GM12878 (cell line): ENCODE data around the gene PSMA1. TPM values are rescaled to one million over a fixed set of nuclear protein-coding genes. Genes with fewer than 3 reads are reported as not detected.

ENCODE experiments used
- ATAC-seq: fragments of 200-7000 bp; cut with Tn5 transposase; 3 replicates; pipeline ENCODE4 v1.9.1; 2020; ENCODE audit warnings: mild to moderate bottlenecking, moderate library complexity
- BruUV-seq: library from RNA; stranded (reverse); fragments of 400-500 nt; replicated peaks from 2 replicates; lab custom pipeline; 2021; lab: Mats Ljungman, UMichigan
- CTCF ChIA-PET: fragments of 300-600 bp; sonication (Branson Sonifier 250); formaldehyde crosslinking; extraction: SDS; loops from one replicate; lab custom pipeline; 2021; ENCODE audit warnings: inconsistent platforms; lab: Yijun Ruan, JAX
- POLR2A ChIA-PET: fragments of 350-600 bp; formaldehyde crosslinking; extraction: SDS; loops from one replicate; lab custom pipeline; 2021; ENCODE audit warnings: inconsistent platforms; lab: Charles Lee
- RAD21 ChIA-PET: fragments of 300-600 bp; sonication (Branson Sonifier 250); formaldehyde crosslinking; loops from one replicate; lab custom pipeline; 2023; ENCODE audit warnings: antibody characterized with exemption; ENCODE audit not compliant: unreplicated experiment; lab: Charles Lee
- SMC1A ChIA-PET: fragments of 300-600 bp; sonication (Branson Sonifier 250); formaldehyde crosslinking; loops from one replicate; lab custom pipeline; 2023; ENCODE audit not compliant: unreplicated experiment, uncharacterized antibody; lab: Charles Lee
- DNase-seq: peaks from one replicate; pipeline ENCODE4 v3.0.0-alpha.2; 2011; ENCODE audit warnings: low read depth, low spot score
- FAIRE-seq: peaks from 3 replicates; lab custom pipeline; 2011; peaks lifted over from hg19 to GRCh38; lab: Jason Lieb, UNC
- H2AFZ ChIP-seq: 2 replicates; pipeline ENCODE4 v1.6.0; 2011; ENCODE audit warnings: low read depth, low read length, control low read depth; ENCODE audit not compliant: control insufficient read depth
- H3K27ac ChIP-seq: 2 replicates; pipeline ENCODE4 v1.5.1; 2011; ENCODE audit warnings: control low read depth; ENCODE audit not compliant: control insufficient read depth, insufficient read depth
- H3K27me3 ChIP-seq, 2 experiments: replicated peaks in 1 of 2; 2 replicates each; pipeline versions ENCODE4 v1.6.0 to v1.6.1; 2011; ENCODE audit warnings: low read length in 1 of 2; ENCODE audit not compliant: control insufficient read depth in 2 of 2, insufficient read depth in 2 of 2
- H3K36me3 ChIP-seq, 2 experiments: 2 replicates each; pipeline ENCODE4 v1.5.1; 2011; ENCODE audit warnings: low read length in 1 of 2; ENCODE audit not compliant: control insufficient read depth in 2 of 2, insufficient read depth in 2 of 2
- H3K4me1 ChIP-seq: 2 replicates; pipeline ENCODE4 v1.6.1; 2011; ENCODE audit warnings: mild to moderate bottlenecking, low read length, moderate library complexity, mixed read lengths; ENCODE audit not compliant: control insufficient read depth, insufficient read depth
- H3K4me2 ChIP-seq: 2 replicates; pipeline ENCODE4 v1.6.0; 2011; ENCODE audit warnings: control low read depth; ENCODE audit not compliant: control insufficient read depth, insufficient read depth
- H3K4me3 ChIP-seq: fragments of 200-600 bp; sonication (generic); 2 replicates; pipeline ENCODE4 v1.5.1; 2016
- H3K79me2 ChIP-seq: 2 replicates; pipeline ENCODE4 v1.6.0; 2011; ENCODE audit warnings: low read length; ENCODE audit not compliant: control insufficient read depth, insufficient read depth
- H3K9ac ChIP-seq: 2 replicates; pipeline ENCODE4 v1.8.0; 2011; ENCODE audit warnings: low read length, control low read depth, mixed read lengths; ENCODE audit not compliant: control insufficient read depth, insufficient read depth
- H3K9me3 ChIP-seq: replicated peaks from 3 replicates; pipeline ENCODE4 v1.5.1; 2011; ENCODE audit warnings: mild to moderate bottlenecking, low read length; ENCODE audit not compliant: control insufficient read depth, insufficient read depth
- H4K20me1 ChIP-seq: 2 replicates; pipeline ENCODE4 v1.6.0; 2011; ENCODE audit not compliant: control insufficient read depth, insufficient read depth
- BACH1 ChIP-seq: fragments of 450-650 bp; IDR thresholded peaks from 2 replicates; pipeline ENCODE4 v1.6.1; 2017; ENCODE audit warnings: mild to moderate bottlenecking, borderline replicate concordance
- CBX3 ChIP-seq: fragments of 200-600 bp; sonication (generic); IDR thresholded peaks from 2 replicates; pipeline ENCODE4 v1.6.1; 2016; ENCODE audit warnings: low read depth, borderline replicate concordance
- HDGF ChIP-seq: fragments of 450-650 bp; IDR thresholded peaks from 2 replicates; pipeline ENCODE4 v1.6.1; 2016; ENCODE audit warnings: antibody characterized with exemption
- NFIC ChIP-seq: IDR thresholded peaks from 2 replicates; pipeline ENCODE4 v1.6.1; 2012; ENCODE audit warnings: low read depth, mild to moderate bottlenecking, inconsistent platforms, low read length, moderate library complexity
- NRF1 ChIP-seq: conservative IDR thresholded peaks from 2 replicates; pipeline ENCODE4 v1.6.1; 2011; ENCODE audit warnings: mild to moderate bottlenecking, low read depth, low read length, improper control_type of control experiment
- PAX5 ChIP-seq: IDR thresholded peaks from 2 replicates; pipeline ENCODE4 v1.6.1; 2011; ENCODE audit warnings: low read depth, low read length, borderline replicate concordance
- SUZ12 ChIP-seq: fragments of 200-600 bp; sonication (generic); IDR thresholded peaks from one replicate; pipeline ENCODE4 v1.6.1; 2018; ENCODE audit warnings: antibody characterized with exemption, mild to moderate bottlenecking; ENCODE audit not compliant: unreplicated experiment
- ZNF24 ChIP-seq: fragments of 450-650 bp; IDR thresholded peaks from 2 replicates; pipeline ENCODE4 v1.6.1; 2017; ENCODE audit warnings: antibody characterized with exemption, mild to moderate bottlenecking
- WGBS: methylation state at CpG from one replicate; pipeline ENCODE4 v1.1.6; 2016; ENCODE audit warnings: low lambda C conversion rate; ENCODE audit not compliant: insufficient replicate concordance, insufficient coverage; ENCODE audit errors: missing lambda C conversion rate; 5-methylcytosine and 5-hydroxymethylcytosine counted together
- in situ Hi-C: fragments of 300-500 bp; cut with MboI; formaldehyde crosslinking; loops from 9 replicates; pipeline ENCODE4 v1.14.3; 2018; ENCODE audit warnings: mixed read lengths
- intact Hi-C: fragments of 100-400 bp; cut with micrococcal nuclease; formaldehyde crosslinking; loops from one replicate; pipeline ENCODE4 v1.14.2; 2022; ENCODE audit not compliant: unreplicated experiment
- polyA plus RNA-seq, 11 experiments: library from polyadenylated mRNA; depleted of rRNA in 4 of 11; unstranded in 6 of 11; stranded (reverse) in 5 of 11; fragments of >200 nt; fragmentation: Nextera tagmentation in 4 of 11; fragmentation: Illumina TruSeq in 1 of 11; extraction: Ambion mirVana in 4 of 11; extraction: Trizol in 1 of 11; gene quantifications; 1 replicate in 1 of 11; 2 replicates in 10 of 11; pipeline versions ENCODE4 v1.2.1 to v1.2.3, GENCODE V29; 2011 to 2016; ENCODE audit warnings: inconsistent platforms in 2 of 11, missing spikeins in 2 of 11, low read depth in 1 of 11
- total RNA-seq, 4 experiments: library from RNA; depleted of rRNA in 3 of 4; stranded (reverse); fragments of >200 nt in 3 of 4; fragmentation: Illumina TruSeq in 1 of 4; extraction: Trizol in 1 of 4; gene quantifications; 2 replicates each; pipeline versions ENCODE4 v1.2.1 to v1.2.3, GENCODE V29; 2013 to 2021
- TF ChIP-seq, protein P1 (sequence below): IDR thresholded peaks from 2 replicates; pipeline ENCODE4 v1.6.1; 2011; ENCODE audit warnings: mild to moderate bottlenecking, low read depth, low read length, moderate library complexity; ENCODE audit not compliant: insufficient replicate concordance
- TF ChIP-seq, protein P2 (sequence below): fragments of 450-650 bp; formaldehyde crosslinking; IDR thresholded peaks from 2 replicates; pipeline ENCODE4 v1.4.0; 2020; ENCODE audit warnings: mild to moderate bottlenecking, moderate library complexity
- TF ChIP-seq, protein P3 (sequence below): fragments of 450-650 bp; formaldehyde crosslinking; IDR thresholded peaks from 2 replicates; pipeline ENCODE4 v1.5.0; 2022; ENCODE audit warnings: mild to moderate bottlenecking, missing genetic modification characterization
- TF ChIP-seq, protein P4 (sequence below): IDR thresholded peaks from 2 replicates; pipeline ENCODE4 v1.6.1; 2012; ENCODE audit warnings: low read depth, low read length, improper control_type of control experiment

Gene PSMA1
- total and polyA plus RNA-seq, 10 of the 15 experiments (the other 5 are each of a cell fraction or from before 2014, with no cell fraction given), result 185 to 678 (median 299) TPM

DNA sequence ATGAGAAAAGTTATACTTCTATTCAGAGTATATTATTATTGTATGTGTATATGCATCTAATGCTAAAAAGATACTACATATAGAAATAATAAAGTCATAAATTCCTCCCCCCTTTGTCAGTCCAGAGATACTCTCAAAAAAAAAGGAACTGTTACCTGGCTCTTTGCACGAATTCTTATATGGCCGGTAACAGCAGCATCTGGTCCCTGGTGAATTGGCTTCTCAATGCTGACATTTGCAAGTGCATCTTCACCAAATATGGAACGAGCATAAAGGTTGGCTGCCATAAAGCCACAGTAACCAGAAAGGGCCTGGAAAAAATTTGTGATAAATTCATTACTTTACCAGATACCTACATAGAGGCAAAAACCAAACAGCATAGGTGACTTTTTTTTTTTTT lies 61.8 kb downstream of the PSMA1 start:
- Histone ChIP-seq H3K79me2 (no peaks in the 10 kb centered on the region), H3K9me3 (no peaks in the 10 kb centered on the region), H3K9ac (no peak overlapping the region), H2AFZ (no peak overlapping the region), H4K20me1 (no peaks in the 10 kb centered on the region), H3K27ac (no peak overlapping the region), H3K4me2 (no peak overlapping the region), H3K4me3 (no peak overlapping the region), H3K4me1 (no peaks in the 10 kb centered on the region), H3K27me3 (no peaks in the 10 kb centered on the region), H3K36me3 (peaks cover 3 to 21% of the 10 kb centered on the region in 2 experiments; a peak in 3 of 4 replicates)
- WGBS, result 79% methylated on average over 3 of the region's 3 CpGs
- intact Hi-C loops (loop anchor here (5.0 kb wide), 1 partner anchor 501 kb away; no protein-coding TSS in a partner anchor), in situ Hi-C loops (no loop called here)
- FAIRE-seq, result no peak
- ChIA-PET POLR2A (no interaction called here), SMC1A (no interaction called here), CTCF (interaction anchor here (3.7 to 10.0 kb wide), 2 partner anchors 7 to 157 kb away, joined by 53 to 238 read pairs; no protein-coding TSS in a partner anchor), RAD21 (interaction anchor here (1.3 to 7.0 kb wide), 3 partner anchors 39 to 155 kb away, joined by 3 to 117 read pairs (median 4); no protein-coding TSS in a partner anchor)
- no peak for ATAC-seq
- no peak for DNase-seq
- BruUV-seq, result no TSS peak
- no peak for TF ChIP-seq BACH1
- TF ChIP-seq, protein P1, sequence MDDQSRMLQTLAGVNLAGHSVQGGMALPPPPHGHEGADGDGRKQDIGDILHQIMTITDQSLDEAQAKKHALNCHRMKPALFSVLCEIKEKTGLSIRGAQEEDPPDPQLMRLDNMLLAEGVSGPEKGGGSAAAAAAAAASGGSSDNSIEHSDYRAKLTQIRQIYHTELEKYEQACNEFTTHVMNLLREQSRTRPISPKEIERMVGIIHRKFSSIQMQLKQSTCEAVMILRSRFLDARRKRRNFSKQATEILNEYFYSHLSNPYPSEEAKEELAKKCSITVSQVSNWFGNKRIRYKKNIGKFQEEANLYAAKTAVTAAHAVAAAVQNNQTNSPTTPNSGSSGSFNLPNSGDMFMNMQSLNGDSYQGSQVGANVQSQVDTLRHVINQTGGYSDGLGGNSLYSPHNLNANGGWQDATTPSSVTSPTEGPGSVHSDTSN, result no peak
- TF ChIP-seq SUZ12, result no peak
- no peak for TF ChIP-seq HDGF
- TF ChIP-seq, protein P2, sequence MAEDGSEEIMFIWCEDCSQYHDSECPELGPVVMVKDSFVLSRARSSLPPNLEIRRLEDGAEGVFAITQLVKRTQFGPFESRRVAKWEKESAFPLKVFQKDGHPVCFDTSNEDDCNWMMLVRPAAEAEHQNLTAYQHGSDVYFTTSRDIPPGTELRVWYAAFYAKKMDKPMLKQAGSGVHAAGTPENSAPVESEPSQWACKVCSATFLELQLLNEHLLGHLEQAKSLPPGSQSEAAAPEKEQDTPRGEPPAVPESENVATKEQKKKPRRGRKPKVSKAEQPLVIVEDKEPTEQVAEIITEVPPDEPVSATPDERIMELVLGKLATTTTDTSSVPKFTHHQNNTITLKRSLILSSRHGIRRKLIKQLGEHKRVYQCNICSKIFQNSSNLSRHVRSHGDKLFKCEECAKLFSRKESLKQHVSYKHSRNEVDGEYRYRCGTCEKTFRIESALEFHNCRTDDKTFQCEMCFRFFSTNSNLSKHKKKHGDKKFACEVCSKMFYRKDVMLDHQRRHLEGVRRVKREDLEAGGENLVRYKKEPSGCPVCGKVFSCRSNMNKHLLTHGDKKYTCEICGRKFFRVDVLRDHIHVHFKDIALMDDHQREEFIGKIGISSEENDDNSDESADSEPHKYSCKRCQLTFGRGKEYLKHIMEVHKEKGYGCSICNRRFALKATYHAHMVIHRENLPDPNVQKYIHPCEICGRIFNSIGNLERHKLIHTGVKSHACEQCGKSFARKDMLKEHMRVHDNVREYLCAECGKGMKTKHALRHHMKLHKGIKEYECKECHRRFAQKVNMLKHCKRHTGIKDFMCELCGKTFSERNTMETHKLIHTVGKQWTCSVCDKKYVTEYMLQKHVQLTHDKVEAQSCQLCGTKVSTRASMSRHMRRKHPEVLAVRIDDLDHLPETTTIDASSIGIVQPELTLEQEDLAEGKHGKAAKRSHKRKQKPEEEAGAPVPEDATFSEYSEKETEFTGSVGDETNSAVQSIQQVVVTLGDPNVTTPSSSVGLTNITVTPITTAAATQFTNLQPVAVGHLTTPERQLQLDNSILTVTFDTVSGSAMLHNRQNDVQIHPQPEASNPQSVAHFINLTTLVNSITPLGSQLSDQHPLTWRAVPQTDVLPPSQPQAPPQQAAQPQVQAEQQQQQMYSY (CRISPR knock-in tag), result no peak
- TF ChIP-seq ZNF24, result no peak
- TF ChIP-seq PAX5, result no peak
- TF ChIP-seq, protein P3, sequence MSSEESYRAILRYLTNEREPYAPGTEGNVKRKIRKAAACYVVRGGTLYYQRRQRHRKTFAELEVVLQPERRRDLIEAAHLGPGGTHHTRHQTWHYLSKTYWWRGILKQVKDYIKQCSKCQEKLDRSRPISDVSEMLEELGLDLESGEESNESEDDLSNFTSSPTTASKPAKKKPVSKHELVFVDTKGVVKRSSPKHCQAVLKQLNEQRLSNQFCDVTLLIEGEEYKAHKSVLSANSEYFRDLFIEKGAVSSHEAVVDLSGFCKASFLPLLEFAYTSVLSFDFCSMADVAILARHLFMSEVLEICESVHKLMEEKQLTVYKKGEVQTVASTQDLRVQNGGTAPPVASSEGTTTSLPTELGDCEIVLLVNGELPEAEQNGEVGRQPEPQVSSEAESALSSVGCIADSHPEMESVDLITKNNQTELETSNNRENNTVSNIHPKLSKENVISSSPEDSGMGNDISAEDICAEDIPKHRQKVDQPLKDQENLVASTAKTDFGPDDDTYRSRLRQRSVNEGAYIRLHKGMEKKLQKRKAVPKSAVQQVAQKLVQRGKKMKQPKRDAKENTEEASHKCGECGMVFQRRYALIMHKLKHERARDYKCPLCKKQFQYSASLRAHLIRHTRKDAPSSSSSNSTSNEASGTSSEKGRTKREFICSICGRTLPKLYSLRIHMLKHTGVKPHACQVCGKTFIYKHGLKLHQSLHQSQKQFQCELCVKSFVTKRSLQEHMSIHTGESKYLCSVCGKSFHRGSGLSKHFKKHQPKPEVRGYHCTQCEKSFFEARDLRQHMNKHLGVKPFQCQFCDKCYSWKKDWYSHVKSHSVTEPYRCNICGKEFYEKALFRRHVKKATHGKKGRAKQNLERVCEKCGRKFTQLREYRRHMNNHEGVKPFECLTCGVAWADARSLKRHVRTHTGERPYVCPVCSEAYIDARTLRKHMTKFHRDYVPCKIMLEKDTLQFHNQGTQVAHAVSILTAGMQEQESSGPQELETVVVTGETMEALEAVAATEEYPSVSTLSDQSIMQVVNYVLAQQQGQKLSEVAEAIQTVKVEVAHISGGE (CRISPR knock-in tag), result no peak
- no peak for TF ChIP-seq NFIC
- no peak for TF ChIP-seq CBX3
- no peak for TF ChIP-seq NRF1
- TF ChIP-seq, protein P4, sequence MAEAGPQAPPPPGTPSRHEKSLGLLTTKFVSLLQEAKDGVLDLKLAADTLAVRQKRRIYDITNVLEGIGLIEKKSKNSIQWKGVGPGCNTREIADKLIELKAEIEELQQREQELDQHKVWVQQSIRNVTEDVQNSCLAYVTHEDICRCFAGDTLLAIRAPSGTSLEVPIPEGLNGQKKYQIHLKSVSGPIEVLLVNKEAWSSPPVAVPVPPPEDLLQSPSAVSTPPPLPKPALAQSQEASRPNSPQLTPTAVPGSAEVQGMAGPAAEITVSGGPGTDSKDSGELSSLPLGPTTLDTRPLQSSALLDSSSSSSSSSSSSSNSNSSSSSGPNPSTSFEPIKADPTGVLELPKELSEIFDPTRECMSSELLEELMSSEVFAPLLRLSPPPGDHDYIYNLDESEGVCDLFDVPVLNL, result no peak
